HG03460 (cell line): ENCODE measurements around the gene TMEM108.

Experiments
- ATAC-seq: cut with Tn5 transposase; IDR thresholded peaks from one replicate; pipeline ENCODE4 v1.9.1; 2021; ENCODE audit not compliant: unreplicated experiment

TMEM108 gene

DNA sequence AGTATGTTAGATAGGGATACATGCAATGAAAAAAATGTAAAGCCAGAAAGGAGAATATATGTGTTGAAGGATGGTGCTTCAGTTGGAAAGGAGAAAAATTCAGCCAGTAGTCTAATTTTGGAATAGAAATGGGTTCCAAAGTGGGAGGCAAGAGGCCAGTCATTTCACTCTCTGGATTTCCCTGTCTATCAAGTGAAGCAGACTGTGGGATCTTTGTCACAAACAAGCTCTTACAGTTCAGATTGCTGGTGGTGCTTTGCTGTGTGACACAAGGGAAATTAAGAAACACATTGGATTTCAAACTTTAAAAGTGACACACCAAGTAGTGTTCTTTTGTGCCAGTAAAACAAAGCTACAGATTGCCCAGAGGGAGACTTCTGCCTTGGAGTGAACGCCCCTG lies 279.7 kb downstream of the TMEM108 start:
- no peak for ATAC-seq

DNA sequence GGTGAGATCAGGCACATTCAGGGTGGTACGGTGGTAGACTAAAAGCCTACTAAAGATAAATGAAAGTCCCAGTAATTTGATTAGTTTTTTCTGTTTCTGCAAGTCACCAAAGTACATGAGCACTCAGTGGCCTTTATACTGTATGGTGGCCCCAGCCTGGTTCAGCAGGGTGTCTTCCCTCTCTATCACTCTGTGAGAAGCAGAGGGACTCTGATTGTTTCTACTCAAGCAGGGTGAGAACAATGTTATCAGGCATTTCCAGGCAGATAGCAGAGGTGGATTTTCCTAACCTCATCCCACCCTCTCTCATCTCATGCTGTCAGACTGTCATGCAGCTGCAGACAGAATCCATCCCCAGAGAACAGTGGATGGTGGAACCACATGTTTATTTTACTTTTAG lies 290.2 kb downstream of the TMEM108 start:
- ATAC-seq = no peak

DNA sequence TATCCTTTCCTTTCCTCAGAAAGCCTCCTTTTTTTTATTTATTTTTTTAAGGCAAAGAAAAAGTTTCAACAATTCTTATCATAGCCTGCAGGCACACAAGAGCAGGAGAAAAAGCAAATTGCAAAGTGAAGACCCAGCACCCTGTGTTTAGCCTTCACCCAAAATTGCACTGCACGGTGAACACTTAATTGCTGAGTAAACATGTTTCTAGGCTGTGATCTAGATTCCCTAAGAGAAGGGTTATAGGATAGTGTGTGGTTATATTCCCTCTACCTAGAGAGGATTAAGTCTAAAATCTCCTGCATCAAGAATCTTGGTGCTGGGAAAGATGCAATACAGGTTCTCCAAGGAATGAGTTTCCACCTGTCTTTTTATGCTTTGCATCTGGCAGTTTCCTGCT lies 291.4 kb downstream of the TMEM108 start:
- ATAC-seq = no peak

DNA sequence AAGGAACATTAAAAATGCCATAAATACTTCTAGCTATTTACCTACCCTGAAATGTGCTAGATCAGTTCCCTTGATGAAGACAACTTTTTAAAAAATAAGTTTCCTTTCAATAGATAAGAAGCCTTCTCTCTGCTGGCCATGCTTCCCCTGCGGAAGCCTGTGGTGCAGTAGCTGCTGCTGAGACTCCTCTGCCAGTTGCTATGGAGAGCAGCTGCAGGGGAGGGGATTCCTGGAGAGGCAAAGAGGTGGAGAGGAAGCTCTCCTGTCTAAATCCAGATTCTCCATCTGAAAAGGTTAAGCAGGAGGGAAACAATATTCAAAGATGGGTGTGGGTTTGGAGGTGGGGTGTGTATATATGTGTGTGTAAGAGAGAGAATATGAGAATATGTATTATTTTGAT lies 291.9 kb downstream of the TMEM108 start:
- no peak for ATAC-seq

DNA sequence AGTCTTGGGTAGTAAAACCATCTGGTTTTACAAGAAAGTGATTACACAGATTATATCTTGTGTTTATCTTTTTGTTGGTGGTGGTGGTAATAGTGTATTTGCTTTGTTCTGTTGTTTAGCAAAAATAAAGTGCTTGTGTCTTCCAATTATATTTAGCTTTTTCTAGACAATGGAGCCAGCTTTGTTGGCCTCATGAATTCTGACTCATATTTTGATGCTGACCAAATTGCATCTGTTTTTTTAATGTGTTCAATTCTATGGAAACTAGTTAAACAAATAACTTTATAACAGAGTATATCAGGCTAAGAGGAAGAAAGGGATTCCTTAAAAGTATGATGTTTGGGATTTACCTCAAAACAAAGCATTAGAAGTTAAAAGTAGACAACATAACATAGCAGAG lies 292.3 kb downstream of the TMEM108 start:
- no peak for ATAC-seq

DNA sequence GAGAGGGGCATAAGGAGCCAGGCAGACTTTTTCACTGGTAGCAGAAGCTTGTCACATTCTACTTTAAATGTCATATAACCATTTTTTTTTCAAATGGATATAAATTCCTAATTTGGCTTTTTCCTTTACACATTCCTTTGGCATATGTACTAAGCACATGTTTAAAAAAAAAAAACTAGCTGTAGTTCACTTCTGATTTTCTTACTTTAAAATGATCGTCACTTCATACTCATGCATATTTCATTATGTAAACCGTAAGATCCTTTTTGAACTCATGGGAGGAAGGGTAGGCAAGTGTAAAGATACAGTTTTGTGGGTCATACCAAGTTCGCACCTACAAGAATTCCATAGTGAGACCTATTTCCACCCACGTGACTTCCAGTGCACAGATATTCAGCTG lies 316.5 kb downstream of the TMEM108 start:
- no peak for ATAC-seq

DNA sequence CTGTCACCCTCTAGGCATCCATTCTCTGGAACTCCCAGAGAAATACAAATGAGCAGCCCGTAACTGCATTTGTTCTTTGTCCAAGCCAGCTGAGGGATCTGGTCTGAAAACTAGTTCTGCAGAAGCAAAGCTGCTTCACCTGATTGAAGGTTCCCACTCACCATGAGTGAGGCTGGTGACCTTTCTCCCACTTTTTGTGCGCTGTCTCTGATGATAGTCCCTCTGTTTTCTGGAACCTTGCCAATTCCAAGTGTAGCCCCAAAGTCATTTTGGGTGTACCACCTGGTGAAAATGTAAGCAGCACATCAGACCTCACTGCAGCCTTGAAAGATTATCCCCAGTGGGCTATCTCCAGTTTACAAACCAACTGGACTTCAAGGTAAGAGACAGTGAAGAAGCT lies 322.3 kb downstream of the TMEM108 start:
- no peak for ATAC-seq

DNA sequence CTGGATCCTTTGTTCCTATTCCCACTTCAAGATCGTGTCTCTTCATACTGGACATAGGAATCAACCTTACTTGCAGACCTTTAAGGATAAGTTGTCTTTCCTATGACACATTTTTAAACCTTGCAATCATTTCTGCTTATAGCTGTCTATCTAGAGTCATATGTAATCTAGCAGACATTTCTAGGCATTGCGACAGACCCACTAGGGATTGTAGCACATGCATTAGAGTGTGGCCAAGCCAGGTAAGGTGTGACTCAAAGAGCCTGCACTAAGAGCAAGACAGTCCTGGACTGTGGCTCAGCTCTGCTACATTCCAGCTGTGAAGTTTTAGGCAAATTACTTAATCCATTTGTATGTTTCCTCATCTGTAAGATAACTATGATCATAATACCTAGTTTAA lies 322.8 kb downstream of the TMEM108 start:
- ATAC-seq = no peak

DNA sequence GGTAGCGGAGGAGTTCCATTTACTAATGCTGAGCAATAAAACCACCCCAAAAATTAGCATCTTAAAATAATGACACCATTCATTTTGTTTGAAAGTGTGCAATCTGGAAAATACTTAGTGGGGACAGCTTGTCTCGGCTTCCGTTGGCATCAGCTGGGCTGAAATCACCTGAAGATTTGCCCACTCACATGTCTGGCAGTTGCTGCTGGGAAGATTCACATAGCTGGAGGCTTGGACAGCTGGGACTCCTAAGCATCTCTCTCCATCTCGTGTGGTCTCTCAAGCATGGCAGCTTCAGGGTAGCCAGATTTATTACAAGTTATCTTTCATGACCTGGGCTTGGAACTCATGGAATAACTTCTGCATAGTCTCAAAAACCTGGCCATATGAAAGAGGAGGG lies 323.2 kb downstream of the TMEM108 start:
- ATAC-seq = no peak

DNA sequence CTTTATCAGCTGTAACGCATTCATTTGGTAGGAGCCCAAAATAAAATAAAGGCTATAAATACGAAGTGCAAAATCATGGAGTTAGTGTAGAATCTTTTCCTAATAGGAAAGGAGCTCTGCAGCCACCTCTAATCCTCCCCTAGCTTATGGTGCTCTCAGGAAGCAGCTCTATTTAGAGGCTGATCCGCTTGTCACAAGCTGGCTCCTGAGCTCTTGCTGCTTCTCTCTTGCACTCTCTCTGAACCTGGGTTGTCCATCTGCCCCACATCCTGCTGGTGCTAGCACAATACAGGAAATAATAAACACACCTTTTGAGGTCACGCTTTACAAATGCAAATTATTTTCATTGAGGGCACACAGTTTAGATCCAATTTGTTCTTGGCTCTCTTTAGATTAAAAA lies 324.3 kb downstream of the TMEM108 start:
- no peak for ATAC-seq

DNA sequence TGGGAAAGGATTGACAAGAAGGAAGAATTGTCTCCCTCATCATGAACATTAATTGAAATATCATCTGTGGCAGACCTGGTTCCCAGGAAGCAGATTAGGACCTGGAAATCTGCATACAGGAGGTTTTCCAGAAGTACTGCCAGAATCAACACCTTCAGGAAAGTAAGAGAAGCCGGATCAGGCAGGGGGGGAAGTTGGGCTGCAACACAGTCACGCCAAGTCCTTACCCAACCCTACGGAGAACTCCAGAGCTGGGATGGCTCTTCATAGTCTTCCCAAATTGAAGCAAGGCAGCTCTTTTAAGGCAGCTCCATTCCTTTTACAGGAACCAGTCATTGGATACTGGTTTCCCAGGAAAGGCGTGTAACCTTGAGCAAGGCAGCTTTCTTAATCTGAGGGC lies 326.5 kb downstream of the TMEM108 start:
- ATAC-seq = no peak

DNA sequence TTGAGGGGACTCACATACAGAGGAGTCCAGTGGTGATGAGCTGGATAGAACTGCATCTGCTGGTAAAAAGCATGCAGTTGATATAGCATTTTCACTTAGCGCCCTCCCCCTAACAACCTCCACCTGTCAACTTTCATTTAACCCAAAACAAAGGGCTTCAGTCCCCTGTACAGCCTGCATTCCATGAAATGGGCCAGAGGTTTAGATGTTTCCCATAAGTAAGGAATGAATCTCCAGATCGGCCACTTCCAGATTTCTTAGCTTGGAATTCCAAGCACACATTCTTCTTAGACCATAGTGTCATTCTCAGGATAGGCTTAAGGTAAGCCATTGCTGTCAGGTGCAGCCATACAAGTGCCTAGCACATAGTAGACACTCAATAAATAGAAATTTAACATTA lies 328.7 kb downstream of the TMEM108 start:
- ATAC-seq = no peak

DNA sequence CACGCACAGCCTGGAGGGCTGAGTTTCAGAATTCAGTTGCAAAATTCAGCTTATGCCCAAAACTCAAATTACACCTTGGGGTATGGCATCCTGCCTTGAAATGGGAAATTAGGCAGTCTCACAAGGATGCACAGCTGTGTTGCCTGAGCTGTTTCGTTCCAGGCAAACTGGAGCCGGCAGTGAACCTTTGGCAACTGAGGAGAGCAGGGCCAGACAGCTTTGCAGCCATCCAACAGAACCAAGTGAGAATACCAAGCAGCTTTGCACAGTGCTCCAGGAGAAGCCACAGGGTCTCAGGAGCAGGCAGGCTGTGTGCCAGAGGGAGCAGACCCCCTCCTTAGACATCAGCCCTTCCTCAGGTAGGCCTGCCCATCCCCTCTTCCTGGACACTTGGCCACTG lies 329.2 kb downstream of the TMEM108 start:
- ATAC-seq = no peak

DNA sequence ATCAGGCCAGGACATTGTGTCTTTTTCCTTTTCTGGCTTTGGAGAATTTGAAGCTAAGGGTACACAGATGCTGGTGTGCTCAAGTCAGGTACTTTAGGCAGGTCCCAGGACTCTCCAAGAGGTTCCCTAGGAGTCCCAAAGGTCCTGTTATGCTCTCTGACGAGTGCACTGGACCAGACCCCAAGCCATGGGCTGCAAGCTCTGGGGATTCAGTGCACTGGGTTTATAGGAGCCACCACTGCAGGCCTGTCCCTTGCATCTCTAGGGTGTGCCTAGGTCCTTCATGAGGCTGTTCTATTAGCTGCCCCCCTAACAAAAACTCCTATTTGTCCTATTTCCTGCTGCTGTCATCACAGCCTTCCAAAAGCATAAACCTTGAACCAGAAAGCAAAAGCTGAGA lies 329.8 kb downstream of the TMEM108 start:
- ATAC-seq = no peak

DNA sequence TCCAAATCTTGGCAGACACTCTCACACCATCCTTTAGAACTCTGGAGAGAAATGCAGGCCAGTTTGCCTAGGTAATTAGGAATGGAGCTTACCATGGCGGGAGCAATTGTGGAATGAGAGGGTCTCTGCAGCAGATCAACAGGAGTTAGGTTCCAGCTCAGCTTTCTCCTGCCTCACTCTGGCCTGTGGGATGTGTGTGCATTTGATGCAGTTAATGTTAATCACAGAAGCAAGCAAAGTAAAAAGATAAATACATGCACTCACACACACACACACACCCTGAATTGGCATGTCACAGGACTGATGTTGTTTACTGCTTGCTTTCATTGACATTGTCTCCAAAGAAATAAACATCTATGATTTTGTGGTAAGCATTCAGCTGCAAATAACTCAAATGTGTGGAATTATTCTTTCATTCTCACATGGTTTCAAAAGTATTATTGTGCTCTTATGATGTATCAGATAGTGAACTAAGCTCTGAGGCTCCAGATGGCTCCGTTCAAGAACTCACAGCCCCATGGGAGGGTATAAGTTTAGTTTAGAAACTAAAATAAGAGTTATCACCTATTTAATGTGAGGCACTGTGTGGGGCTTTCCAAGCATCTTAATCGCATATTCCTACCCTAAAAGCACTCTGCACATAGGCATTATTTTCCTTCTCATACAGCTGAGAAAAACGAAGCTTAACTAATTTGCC lies 330.3 kb downstream of the TMEM108 start:
- no peak for ATAC-seq

DNA sequence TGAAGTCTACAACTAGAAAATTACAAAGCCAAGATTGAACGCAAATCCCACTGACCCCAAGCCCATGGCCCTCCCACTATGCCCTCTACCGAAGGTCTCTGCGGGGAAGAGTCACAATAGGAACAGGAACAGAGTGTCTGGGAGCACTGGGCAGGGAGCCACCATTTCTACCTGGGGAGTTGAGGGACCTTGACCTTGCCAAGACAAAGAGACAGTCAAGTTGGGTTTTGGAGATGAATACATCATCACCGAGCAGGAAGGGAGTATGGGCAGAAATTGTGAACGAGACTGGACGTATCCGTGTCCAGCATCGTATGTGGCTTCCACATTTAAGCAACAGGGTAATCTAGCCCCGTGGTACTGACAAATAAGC lies 330.9 kb downstream of the TMEM108 start:
- no peak for ATAC-seq

DNA sequence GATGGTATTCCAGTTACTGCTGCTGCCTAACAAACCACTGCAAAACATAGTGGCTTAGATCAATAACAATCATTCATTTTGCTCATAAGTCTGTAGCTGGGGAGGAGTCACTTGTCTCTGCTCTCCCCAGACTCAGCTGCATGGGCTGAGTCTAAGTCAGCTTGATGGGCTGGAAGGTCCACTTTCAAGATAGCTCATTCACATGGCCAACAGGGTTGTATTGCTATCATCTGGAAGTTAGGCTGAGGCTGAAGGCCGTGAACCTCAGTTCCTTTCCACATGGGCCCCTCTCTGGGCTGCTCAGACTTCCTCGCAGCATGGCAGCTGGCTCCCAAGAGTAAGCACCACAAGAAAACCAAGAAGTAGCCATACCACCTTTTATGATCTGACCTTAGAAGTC lies 333.0 kb downstream of the TMEM108 start:
- no peak for ATAC-seq

DNA sequence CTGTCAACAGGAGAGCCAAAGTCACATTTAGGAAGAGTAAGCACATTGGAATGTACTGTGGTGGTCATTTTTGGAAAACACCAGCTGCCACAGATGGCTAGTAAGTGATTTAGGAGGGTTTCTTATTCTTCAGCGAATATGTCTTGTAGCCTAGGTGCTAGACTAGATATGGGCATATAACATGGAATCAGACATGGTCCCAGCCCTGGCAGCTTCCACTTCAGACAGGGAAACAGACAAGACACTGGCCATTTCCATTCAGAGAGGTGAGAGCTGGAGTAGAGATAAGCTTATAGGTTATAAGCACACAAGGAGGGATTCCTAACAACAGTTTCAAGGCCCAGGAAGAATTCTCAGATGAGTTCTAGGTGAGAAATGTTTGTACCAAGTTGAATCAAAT lies 333.5 kb downstream of the TMEM108 start:
- no peak for ATAC-seq

DNA sequence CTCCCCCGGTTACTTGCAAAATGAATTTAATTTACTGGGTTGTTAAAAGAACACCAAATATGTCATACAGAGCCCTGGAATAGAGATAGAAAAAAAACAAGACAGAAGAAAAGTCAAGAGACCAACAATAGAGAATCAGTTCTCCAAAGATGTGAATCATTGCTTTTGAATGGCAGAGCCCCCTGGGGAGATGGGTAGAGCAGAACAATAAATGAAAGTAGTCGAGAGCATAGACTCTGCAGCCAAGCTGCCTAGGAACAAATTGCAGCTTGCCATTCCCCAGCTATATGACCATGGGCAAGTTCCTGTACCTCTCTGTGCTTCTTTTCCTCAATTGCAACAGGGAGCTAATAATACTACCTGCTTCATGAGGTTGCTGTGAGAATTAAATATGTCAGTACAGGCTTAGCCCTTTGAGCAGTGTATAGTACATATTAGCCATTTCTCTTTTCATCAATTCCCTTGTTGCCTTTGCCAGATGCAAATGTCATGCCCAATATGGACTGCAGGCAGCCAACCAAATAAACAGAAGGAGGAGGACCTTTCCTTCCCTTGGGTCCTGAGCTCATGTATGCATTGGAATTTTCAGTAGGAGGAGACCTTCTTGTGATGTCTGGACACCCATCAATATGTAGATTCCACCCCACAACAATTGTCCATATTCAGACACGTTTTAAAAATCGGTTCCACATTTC lies 336.7 kb downstream of the TMEM108 start:
- ATAC-seq = no peak

DNA sequence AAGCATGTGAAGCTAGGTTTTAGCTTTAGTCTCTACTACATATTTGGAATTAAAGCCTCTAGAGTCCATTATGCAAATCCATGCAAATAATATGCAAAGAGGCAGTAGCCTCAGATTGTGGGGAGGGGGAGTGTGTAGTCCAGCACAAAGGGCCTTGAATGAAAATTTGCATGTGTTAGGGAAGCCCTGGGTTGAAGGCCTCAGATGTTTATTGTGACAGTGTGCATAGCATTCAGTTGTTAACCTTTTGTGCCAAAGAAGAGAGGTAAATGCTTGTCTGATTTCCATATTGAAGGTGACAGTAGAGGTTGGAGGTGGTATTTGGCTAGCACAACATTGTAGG lies 337.2 kb downstream of the TMEM108 start:
- no peak for ATAC-seq

DNA sequence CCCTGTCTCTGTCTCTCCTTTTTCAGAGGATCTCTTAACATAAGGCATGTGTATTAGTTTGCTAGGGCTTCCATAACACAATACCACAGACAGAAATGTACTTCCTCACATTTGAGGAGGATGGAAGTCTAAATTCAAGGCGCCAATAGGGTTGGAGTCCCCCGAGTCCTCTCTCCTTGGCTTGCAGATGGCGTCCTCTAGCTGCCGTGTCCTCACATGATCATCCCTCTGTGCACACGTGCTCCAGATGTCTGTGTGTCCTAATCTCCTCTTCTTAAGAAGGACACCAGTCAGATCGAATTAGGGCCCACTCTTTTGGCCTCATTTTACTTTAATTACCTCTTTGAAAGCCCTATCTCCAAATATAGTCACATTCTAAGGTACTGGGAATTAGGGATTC lies 338.6 kb downstream of the TMEM108 start:
- ATAC-seq = no peak

DNA sequence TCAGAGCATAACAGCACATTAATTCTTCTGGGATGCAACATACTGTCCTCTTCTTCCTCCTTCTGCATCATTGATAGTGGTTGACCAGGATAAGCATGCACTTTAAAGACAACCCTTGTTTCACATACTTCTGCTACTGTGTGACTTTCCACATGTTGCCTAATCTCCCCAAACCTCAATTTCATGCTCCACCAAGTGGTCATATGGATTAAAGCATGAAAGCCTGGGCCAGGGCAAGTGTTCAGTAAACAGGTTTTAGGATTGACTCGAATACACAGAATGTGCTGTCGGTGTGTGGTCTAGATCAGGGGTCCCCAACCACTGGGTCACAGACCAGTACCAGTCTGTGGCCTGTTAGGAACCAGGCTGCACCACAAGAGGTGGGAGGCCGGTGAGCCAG lies 339.2 kb downstream of the TMEM108 start:
- ATAC-seq = no peak

DNA sequence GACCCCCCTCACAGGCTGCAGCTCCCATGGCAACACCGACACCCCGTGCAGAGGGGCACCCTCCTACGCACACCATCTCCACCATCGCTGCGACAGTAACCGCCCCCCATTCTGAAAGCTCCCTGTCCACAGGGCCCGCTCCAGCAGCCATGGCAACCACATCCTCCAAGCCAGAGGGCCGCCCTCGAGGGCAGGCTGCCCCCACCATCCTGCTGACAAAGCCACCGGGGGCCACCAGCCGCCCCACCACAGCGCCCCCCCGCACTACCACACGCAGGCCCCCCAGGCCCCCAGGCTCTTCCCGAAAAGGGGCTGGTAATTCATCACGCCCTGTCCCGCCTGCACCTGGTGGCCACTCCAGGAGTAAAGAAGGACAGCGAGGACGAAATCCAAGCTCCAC lies 341.7 kb downstream of the TMEM108 start:
- no peak for ATAC-seq
